DMS153 treated with DMSO at 0.1 percent for 48 hours (cell line): ENCODE data around the gene CCR8.
"Not testable (repeated sequence)": the region's sequence is repeated elsewhere in the genome, so short reads cannot be mapped to it uniquely, and the experiment has no call there.

Source experiments
- DNase-seq: peaks from one replicate; lab custom pipeline; 2025; ENCODE audit not compliant: unreplicated experiment; lab: John Stamatoyannopoulos, UW

CCR8 gene

DNA sequence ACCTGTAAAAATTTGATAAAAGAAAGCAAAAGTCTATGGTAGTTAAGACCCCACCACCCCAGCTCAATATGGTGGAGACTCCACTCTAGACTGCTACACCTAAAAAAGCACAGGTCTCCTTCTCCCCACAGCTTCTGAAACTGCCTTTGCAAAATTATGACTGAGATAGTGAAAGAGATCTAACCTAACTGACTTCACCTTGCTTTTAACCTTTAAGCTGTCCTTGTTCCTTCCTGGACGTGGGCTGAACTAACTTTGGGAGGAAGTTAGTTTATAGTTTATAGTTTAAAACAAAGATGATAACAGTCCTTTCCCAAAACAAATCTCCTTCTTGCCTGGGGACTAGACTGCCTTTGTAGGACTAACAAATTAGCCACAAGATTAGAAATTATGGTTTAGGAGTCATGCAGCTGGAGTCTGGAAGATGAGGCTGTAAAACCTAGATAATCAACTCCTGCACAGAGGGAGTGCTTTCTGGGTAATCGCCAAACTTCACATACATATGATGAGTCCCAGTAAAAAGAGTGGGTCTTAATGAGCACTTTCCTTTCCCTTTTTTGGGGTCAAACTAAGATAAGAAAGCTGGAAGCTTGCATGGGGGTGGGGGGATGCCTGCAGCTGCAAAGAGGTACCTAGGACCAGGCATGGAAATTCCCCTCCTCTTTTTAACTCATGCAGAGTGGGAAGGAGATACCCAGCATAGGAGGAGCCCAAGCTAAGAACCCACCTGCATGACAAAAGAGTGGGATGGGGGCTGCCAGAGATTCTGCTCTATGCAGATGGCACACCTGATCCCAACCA, 17.5 kb downstream of the CCR8 start:
- DNase-seq, result no peak

DNA sequence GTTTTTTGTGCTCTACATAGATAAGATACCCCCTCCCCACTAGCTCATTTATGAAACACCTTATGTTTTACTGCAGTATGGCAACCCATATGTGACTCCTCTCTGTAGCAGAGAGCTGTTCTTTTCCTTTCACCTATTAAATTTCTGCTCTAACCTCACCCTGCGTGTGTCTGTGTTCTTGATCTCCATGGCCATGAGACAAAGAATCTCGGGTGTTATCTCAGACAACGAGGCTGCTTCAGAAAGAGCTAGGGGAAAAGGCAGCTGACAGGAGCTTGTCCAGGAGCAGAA, 18.0 kb downstream of the CCR8 start:
- no peak for DNase-seq

DNA sequence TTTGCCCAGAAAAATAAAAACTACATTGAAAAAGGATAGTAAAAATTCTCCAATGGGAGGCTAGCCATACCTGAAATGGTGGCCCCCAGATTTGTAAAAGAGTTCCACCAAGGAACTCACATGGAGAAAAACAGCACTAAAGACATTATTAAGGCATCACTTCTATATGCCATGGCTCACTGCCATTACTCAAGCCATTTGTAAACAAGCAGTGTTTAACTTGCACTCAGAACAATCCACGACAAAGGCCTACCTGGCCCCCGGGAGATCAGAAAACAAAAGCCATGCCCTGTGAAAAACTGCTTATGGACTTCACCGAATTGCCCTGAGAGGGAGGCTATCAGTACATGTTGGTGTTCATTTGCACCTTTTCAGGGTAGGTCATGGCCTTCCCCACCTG, 19.6 kb downstream of the CCR8 start:
- DNase-seq, result peak; percentile 27

DNA sequence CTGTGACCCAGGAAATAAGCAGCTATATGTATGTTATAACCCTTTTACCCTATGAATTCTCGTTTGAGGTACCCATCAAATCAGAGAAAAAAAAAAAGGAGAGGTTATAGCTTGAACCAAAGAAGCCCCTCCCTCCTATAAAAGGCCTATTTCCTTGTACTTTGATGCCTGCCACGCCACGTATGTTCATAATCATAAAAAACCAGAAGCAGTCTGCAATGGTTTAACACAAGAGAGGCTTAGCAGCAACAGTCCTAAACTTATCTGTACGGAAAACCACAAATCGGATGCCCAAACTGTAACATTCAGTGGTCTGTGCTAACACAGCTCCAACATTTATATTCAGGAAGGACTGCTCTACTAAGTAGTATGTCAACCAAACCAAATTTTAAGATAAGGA, 21.2 kb downstream of the CCR8 start:
- DNase-seq, result no peak

DNA sequence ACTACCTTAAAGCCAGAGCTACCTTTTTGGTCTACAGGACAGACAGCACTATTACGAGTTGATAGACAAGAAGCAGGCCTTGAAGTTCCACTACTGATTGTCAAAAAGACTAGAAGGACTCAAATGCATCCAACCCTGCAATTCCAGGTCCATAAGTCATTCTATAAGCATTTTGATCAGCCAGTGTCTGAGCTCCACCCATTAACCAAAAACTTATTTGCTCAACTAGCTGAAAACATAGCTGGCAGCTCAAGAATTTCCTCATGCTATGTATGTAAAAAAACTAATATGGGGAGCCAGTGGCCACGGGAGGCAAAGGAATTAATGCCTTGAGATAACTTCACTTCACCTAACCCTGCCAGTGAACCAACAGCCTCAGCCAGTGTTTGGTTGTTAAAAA, 21.6 kb downstream of the CCR8 start:
- not testable (repeated sequence) for DNase-seq

DNA sequence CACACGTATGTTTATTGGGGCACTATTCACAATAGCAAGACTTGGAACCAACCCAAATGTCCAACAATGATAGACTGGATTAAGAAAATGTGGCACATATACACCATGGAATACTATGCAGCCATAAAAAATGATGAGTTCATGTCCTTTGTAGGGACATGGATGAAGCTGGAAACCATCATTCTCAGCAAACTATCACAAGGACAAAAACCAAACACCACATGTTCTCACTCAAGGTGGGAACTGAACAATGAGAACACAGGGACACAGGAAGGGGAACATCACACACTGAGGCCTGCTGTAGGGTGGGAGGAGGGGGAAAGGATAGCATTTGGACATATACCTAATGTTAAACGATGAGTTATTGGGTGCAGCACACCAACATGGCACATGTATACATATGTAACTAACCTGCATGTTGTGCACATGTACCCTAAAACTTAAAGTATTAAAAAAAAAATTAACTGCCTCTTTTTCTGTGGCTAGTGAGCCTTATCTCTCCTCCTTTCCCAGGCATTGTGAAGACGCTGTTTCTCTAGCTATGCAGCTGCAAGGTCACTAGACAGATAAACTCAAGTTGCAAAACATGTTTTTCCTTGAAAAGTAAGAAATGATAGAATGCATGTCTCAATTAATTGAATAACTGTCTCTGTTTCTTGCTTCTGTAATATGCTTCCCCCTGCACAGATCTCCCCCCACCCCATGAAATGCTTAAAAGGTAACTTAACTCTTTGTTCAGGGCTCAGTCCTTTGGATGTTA, 23.8 kb downstream of the CCR8 start:
- not testable (repeated sequence) for DNase-seq

DNA sequence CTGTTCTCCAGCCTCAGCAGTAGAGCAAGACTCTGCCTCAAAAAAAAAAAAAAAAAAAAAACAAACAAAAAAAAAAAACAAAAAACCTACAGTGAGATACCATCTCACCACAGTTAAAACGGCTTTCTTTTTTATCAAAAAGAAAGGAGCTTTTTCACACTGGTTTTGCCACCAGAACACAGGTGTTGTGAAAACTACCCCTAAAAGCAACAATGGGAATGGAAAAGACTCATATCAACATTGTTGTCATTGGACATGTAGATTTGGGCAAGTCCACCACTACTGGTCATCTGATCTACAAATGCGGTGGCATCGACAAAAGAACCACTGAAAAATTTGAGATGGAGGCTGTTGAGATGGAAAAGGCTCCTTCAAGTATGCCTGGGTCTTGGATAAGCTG, 28.8 kb downstream of the CCR8 start:
- DNase-seq, result no peak

DNA sequence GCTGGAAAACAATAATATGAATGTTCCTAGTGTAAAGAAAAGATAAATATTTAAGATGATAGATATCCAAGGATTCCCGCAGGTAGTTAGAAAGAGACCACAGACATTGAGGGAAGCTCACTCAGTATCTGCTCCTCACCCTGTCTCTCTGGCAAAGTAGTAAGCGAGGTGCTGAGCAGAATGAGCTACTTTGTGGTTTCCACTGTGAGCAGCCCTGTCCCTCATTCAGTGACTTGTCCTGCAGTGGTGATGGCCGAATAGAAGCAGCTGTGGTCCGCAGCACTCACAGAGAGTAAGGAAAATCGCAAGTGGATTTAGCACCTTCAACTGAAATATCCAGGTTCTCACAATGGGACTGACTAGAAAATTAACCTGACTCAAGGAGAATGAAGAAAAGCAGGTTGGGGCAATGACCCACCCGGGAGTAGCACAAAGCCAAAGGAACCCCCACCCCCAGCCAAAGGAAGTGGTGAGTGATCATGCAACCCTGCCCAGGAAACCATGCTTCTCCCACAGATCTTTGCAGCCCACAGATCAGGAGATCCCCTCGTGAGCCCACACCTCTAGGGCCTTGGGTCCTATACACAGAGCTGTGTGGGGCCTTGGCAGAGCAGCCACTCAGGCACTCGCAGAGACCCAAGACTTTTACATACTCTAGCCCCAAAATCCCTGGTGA, 31.9 kb downstream of the CCR8 start:
- no peak for DNase-seq

DNA sequence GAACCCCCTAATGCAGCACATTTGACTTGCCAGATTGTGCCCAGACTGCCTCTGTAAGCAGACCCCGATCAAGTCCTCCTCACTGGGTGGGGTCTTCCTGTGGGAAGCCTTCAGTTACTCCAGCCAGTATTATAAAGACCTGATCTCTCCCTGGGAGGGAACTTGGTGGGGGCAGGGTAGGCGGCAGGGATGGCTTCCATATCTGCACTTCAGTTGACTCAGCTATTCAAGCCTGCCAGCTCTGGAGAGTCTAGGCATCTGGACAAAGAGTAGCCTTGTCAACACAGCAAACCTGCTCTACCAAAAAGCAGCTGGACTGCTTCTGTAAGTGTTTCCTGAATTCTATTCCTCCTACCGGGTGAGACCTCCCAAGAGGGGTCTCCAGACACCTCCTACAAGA, 32.7 kb downstream of the CCR8 start:
- DNase-seq, result no peak

DNA sequence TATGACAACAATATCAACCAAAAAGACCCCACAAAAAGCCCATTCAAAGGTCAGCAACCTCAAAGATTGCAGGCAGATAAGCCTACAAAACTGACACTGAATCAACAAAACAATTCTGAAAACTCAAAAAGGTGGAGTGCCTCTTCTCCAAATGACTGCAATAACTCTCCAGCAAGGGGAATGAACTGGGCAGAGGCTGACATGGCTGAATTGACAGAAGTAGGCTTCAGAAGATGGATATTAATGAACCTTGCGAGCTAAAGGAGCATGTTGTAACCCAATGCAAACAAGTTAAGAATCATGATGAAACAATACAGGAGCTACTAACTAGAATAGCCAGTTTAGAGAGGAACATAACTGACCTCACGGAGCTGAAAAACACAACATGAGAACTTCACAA, 33.3 kb downstream of the CCR8 start:
- DNase-seq, result no peak

DNA sequence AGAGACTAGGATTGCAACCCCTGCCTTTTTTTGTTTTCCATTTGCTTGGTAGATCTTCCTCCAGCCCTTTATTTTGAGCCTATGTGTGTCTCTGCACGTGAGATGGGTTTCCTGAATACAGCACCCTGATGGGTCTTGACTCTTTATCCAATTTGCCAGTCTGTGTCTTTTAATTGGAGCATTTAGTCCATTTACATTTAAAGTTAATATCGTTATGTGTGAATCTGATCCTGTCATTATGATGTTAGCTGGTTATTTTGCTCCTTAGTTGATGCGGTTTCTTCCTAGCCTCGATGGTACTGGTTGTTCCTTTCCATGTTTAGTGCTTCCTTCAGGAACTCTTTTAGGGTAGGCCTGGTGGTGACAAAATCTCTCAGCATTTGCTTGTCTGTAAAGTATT, 40.9 kb downstream of the CCR8 start:
- DNase-seq, result not testable (repeated sequence)

DNA sequence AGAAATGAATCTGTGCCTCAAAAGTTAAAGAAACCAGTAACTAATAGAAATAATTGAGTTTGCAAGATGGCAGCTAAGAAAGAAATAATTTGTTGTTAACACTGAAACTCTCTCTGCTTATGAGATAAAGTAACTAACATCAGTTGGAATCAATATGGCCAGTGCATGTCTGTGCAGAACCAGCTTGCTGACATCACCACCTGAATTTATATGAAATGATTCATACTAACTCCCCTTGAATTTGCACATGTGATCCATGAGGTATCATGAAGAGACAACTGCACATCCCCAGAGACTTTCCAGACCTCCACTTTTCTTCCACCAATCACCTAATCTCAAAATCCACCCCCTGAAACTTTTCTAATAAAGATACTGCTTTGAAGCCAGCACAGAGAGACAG, 43.3 kb downstream of the CCR8 start:
- DNase-seq, result no peak

DNA sequence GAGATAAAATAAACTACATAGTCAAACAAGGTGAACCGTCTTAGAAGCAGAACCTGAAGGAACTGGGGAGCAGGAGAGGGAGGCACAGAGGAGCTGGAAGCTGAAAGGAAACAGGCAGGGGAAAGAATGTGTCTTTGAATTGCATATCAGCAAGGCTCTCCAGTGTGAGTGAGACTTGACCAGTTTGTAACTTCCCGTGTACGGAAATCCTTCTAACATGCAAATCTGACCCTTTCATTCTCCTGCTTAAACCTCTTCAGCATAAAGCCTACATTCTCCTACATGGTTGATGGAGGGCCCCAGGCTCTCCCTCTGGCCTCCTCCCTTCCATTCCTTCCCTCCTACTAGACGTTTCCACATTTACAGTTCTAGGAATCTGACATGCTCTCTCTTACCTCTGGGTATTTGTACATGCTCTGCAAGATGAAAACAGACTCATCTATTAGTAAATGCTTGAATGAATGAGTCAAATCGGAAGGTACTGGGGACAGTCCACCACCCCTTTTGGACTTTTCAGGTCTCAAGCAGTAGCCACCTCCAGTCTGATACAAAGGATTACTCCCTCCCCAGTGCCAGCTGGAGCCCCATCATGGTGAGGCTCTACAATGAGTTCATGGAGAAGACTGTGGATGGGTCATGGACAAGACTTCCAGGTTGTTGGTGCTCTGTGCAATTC, 47.6 kb downstream of the CCR8 start:
- DNase-seq, result no peak

DNA sequence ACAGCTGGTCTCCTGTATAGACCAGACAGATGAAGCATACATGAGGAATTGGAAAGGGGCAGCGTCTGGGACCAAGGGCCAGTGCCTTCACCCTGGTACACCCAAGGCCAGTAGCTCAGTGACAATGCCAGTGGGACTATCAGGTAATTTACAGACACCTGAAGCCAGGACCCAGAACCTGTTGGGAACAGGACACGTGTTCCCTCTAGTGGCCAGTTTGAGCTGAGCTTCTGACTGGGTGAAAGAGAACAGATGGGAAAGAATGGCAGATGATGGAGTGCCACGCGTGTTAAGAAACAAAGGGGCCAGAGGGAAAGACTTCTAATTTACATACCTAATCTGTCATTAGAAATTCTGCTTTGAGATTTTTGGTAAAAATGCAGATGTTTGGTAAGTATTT, 48.6 kb downstream of the CCR8 start:
- no peak for DNase-seq

DNA sequence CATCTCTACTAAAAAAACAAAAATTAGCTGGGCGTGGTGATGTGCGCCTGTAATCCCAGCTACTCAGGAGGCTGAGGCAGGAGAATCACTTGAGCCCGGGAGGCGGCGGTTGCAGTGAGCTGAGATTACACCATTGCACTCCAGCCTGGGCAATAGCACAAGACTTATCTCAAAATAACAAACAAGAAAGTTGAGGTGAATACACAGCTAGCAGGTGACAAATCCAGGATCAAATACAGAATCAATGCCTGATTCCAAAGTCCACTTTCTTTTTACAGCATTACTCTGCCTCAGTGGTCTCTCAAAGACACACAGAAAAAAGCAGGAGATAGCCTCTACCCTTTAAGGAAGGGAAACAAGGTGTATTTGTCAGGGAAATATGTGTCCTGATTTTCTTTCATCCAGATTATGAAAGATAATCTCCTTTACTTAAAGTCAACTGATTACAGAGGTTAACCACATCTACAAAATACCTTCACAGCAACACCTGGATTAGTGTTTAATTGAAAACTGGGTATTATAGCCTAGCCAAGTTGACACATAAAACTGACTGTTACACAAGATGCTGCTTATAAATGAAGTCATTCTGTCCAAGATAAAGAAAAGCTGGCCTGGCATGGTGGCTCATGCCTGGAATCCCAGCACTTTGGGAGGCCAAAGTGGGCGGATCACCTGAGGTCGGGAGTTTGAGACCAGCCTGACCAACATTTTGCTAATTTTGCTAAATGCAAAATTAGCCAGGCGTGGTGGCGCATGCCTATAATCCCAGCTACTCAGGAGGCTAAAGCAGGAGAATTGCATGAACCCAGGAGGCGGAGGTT, 49.7 kb downstream of the CCR8 start:
- DNase-seq, result no peak

DNA sequence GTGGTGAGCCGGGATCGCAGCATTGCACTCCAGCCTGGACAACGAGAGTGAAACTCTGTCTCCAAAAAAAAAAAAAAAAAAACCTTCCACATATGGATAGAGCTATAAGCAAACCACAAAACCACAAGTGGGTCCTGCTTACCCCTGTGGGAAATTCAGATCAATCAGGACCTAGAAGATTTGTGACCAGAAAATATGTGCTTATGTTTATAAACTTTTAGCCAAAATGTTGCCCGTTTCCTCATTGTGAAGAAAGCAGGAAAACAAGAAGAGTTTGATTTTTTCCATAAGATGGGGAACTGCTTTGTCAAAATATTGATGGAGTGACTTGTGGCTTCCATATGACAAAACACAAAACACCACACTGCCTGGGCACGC, 50.3 kb downstream of the CCR8 start:
- DNase-seq, result no peak

DNA sequence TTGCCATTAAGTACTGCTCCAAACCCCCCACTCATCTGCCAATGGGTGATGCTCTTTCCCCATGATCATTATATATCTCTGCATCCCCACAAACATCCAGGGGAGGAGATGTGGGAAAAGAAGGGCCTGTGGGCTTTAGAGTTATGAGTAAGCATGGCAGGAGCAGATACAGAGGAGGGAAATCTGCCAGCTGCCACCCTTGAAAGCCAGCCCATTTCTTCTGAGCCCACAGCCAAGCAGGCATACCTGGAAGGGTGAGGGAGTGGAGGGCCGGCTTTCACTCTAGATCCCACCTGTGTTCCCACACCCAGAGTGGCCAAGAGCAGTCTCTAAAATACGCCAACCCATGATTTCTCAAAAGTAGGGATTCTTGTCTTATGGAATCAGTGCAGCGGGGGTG, 51.9 kb downstream of the CCR8 start:
- DNase-seq, result no peak
